GM04503 (cell line): ENCODE measurements around the gene KCTD14.
"Not testable (repeated sequence)": the region's sequence is repeated elsewhere in the genome, so short reads cannot be mapped to it uniquely, and the experiment has no call there.

Experiments
- DNase-seq: peaks from one replicate; pipeline ENCODE4 v3.0.0-alpha.2; 2012; ENCODE audit warnings: low read depth

Gene KCTD14

DNA sequence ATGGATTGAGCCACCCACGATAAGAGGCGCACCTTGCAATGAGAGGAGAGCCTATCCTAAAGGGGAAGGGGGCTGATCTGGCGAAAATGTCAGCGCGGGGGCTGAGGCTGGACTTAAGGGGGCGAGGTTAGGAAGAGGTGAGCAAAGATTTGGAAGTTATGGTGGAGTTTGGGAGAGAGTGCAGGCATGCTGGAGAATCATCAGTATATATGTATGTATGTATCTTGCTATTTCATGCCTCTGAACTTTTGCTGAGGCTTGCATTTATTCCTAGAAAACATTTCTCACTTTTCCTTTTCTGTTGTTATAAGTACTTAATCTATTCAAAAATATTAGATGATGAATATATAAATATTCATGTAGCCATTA lies 23.4 kb upstream of the KCTD14 start:
- DNase-seq = no peak

DNA sequence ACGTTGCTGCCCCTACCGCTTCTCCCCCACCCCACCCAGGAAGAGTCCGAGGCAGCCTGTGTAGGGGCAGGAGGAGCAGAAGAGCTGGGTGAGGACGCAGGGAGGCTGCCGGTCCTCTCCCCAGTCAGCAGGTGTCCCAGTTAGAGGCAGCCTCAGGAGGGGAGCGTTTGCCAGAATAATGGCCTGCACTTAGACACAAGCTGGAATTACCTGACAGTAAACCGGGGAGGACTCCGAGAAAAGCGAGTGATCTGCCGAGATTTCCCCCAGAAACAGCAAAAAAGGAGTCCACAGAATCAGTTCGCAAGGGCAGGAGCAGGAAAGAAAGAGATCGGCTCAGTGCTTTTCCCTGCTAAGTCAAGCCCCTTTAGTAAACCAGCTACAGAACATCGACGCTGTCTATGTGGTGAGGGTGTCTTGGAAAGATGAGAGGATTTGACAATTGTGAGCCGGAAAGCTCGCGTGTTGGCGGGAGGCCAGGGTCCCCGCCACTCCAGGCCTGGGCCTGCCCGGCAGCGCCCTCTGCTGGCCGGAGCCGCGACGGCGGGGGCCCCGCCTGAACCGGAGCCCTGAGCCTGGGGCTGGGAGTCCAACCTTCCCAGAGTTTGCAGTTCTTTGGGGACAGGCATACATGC lies 22.9 kb upstream of the KCTD14 start:
- no peak for DNase-seq

DNA sequence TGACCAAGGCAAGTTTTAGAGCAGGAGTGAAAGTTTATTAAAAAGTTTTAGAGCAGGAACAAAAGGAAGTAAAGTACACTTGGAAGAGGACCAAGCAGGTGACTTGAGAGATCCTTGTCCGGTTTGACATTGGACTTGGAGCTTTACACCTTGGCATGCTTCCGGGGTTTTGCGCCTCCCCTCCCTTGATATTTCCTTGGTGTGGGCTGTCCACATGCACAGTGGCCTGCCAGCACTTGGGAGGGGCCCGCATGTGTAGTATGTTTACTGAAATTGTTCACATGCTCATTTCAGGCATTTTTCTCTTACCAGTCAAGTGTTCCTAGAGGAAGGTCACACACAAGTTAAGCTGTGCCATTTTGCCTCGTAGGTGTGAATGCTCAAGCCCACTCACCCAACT lies 21.6 kb upstream of the KCTD14 start:
- DNase-seq = no peak

DNA sequence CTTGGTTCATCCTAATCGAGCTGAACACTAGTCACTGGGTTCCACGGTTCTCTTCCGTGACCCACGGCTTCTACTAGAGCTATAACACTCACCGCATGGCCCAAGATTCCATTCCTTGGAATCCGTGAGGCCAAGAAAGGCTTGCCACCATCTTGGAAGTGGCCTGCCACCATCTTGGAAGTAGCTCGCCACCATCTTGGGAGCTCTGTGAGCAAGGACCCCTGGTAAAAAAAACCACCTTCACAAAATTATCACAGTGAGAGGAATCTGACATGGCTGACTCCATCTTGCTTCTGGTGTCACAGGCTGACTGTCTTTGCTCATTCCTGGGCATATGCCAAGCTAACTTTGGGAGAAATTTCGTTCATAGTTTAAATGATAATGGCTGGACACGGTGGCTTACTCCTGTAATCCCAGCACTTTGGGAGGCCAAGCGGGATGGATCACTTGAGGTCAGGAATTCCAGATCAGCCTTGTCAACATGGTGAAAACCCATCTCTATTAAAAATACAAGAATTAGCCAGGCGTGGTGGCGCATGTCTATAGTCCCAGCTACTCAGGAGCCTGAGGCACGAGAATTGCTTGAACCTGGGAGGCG lies 18.9 kb upstream of the KCTD14 start:
- no peak for DNase-seq

DNA sequence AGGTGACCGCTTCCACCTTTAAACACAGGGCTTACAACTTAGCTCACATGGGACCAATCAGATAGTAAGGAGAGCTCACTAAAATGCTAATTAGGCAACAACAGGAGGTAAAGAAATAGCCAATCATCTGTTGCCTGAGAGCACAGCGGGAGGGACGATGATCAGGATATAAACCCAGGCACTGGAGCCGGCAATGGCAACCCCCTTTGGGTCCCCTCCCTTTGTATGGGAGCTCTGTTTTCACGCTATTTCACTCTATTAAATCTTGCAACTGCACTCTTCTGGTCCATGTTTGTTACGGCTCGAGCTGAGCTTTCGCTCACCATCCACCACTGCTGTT lies 18.3 kb upstream of the KCTD14 start:
- DNase-seq = not testable (repeated sequence)

DNA sequence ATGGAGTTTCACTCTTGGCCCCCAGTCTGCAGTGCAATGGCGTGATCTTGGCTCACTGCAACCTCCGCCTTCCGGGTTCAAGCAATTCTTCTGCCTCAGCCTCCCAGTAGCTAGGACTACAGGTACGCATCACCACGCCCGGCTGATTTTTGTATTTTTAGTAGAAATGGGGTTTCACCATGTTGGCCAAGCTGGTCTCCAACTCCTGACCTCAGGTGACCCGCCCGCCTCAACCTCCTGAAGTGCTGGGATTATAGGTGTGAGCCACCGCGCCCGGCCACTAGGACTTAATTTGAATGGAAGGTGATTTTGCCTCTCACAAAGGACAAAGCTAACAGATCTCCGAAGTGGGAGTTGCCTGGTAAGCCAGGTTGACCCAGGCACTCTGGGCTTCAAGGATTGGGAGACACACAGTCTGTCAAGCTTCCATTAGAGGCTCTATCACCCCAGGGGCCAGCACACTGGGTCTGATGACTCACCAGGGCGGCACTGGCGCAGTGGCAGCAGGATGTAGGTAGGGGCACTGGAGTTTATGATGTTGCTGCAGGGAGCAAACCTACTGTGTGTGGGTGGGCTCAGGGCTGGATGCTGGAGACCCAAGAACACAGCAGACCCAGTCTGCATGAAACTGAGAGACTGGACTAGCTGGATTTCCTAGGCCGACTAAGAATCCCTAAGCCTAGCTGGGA lies 17.8 kb upstream of the KCTD14 start:
- no peak for DNase-seq

DNA sequence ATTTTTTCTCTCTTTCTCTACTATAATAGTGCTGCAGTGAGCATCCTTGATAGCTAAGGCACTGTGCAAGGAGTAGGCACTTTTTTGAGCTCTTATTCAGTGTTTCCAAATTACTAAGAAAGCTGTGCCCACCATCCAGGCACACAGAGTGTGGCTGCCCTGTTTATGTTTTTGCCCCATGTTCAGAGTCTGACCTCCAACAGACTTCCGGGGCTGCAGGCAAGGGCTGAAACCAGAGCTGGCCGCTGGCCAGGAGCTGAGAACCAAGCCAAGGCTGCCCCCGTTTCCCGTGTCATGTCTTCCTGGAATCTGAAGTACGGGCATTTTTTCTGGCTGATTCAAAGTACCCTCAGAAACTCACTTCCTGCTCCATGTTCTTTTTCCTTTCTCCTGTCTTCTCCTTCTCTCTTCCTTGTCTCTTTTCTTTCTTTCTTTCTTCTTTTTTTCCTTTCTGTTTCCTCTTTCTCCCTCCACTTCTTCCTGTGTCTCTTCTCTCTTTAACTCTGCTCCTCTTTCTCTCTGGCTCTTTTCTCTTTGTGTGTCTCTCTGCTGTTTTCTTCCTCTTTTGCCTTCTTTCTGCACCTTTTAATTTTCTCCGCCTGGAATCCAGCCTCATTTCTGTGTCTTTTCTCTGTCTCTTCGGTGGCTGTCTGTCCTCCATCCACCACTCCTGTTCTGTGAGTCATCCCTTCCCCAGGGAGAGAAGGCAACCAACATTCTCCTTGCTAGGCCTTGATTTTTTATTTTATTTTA lies 17.0 kb upstream of the KCTD14 start:
- peak; percentile 43 for DNase-seq

DNA sequence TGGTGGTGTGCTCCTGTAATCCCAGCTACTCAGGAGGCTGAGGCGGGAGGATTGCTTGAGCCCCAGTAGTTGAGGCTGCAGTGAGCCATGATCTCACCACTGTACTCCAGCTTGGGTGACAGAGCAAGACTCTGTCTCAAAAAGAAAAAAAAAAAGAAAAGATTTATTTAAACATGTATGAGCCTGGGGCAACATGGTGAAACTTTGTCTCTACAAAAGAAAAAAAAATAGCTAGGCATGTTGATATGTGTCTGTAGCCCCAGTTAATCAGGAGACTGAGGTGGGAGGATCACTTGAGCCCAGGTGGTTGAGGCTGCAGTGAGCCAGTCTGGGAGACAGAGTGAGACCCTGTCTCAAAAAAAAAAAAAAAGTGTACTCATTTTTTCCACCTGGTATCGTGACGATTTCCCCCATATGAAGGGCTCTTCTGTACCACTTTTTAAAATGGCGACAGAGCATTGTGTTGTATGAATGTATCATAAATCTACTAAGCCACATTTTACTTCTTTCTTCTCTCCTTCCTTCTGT lies 16.4 kb upstream of the KCTD14 start:
- no peak for DNase-seq

DNA sequence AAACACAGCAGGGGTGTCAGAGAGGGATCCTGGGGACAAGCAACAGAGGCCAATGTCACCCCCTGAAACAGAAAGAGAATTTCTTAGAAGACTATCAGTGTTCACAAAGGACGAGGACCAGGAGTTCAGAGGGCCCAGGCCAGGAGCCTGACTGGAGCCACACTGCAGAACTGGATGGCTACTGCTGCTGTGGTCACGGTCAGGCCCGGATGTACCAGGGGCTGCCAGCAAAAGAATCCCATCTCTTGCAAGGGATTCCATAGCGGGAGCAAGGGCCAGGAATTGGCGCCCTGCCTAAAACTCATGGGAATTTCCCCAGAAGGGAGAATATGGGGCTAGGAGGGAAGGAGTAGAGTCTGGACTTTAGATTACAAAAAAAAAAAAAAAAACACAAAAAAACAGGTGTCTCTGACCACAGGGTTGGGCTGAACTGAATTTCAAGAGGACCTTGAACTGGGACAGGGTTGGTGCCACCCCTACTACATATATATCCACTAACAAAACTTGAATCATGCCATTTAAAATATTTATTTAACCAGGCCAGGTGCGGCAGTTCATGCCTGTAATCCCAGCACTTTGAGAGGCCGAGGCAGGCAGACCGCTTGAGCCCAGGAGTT lies 15.7 kb upstream of the KCTD14 start:
- DNase-seq = no peak

DNA sequence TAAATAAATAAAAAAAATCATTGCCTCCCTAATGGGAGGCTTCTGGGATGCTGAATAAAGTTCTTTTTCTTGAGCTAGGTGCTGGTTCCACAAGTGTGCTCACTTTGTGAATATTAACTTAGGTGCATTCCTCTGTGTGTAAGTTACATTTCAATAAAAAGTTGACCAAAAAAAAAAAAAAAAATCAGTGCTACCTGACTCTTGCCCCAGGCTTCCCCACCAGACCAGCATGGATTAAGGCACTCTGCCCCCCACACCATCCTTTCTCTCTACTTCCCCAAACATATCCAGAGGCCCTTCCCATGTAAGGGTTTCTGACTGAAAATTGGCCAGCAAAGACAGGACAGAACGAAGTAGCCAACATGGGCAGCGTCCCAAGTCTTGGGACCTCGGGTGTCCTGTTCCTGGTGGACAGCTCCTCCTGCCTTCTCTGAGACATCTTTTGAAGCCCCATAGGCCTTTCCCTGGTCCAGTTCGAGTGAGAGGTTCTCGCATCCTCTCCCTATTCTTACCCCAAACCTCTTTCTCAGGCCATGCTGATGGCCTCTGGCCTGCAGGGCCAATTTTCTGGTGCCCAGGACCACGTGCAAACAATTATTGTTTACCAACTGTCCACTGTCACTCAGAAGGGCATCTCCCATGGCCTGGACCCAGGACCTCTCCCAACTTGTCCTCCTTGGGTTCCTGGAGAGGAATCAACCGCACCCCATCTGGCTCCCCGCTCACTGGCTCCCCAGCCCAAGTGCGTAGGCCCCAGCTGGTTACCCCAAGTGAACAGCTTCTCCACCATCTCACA lies 14.9 kb upstream of the KCTD14 start:
- no peak for DNase-seq

DNA sequence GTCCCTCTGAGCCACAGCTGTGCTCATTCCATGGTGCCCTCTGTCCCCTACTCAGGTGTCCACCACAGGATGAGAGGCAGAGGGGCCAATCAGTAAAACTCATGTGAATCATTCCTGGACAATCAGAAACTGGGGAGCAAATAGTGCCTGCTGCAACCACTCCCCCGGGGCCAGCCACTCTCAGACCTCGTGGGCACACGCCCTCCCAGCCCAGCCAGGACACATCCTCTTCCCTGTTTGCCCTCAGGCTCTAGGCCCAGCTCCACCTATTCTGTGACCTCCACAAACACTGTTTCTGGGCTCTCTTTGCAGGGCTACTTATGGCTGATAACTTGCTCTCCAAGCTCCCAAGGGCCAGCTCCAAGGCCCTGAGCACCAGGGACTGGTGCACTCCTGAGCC lies 14.0 kb upstream of the KCTD14 start:
- no peak for DNase-seq

DNA sequence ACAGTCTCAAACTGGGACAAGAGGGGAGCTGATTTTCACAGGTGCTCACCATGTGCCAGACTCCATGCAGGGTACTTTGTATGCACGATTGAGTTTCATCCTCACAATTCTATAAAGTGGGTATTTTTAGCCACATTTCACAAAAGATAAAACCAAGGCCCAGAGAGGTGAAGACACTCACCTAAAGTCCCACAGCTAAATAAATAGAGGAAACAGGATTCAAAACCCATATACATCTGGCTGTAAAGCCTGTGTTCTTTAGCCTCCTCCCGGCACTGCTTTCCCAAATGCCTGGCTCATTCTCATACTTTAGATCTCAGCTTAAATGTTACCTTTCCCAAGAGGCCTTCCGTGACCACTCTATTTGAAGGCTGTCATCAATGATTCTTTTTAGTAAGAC lies 13.2 kb upstream of the KCTD14 start:
- DNase-seq = no peak

DNA sequence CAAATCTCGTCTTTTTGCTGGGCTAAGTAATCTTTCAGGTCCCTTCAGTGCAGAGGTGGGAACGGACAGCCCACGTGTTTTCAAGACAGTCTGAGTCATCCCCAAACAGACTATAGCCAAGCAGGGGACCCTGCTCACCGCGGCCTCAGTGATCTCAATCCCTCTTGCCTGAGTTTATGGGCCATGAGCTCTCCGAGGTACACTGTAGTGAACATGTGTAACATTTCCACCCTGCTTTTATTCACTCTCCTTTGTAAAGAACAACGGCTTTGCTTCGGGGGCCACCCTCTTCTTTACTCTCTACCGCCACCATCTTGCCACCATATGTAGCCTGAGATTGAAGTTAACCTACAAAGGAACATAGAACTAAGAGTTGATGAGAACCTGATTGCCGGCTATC lies 11.5 kb upstream of the KCTD14 start:
- DNase-seq = no peak

DNA sequence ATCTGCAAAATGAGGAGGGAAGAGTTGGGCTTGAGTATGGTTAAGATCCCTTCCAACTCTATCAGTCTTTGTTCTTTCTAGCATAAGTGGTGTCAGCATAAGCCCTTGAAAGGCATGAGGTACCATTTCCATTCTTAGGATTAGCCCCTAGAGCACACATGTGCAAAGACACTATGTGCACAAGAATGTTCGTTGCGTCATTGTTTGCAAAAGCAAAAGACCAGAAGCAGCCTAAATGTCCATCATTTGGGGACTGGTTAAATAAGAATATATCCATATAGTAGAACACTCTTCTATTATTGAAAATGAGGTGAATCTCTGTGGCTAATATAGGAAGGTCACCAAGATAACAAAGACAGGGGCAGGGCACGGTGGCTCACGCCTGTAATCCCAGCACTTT lies 10.0 kb upstream of the KCTD14 start:
- no peak for DNase-seq

DNA sequence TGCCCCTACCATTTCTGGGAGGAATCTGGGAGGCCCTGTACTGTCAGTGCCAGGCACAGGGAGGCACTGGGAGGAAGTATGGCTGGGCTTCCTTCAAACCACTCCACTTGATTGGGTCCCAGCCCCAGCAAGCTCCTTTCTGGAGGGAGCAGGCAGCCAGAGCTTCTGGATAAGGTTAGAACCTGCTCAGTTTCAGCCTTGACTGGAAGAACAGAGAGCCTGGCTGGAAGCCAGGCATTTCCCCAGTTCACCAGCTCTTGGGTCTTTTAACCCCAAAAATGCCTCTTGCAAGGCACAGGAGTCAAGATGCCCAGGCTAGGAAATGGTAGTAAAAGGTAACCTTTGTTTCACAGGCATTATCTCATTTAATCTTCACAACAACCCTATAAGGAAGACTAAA lies 9.0 kb upstream of the KCTD14 start:
- no peak for DNase-seq

DNA sequence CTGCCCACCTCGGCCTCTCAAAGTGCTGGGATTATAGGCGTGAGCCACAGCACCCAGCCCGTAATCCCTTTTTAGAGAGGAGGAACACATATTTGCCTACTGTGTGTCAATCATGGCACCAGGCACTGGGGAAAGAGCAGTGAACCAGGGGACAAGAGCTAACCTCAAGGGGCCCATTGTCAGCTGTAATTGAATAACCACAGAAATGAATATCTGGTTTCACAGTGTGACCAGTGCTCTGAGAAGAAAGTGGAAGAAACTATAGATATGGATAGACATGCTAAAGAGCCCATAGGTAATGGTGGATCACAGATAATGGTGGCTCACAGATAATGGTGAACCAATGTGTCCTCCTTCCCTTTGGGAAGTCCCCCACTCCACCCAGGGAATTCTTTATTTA lies 8.6 kb upstream of the KCTD14 start:
- DNase-seq = no peak

DNA sequence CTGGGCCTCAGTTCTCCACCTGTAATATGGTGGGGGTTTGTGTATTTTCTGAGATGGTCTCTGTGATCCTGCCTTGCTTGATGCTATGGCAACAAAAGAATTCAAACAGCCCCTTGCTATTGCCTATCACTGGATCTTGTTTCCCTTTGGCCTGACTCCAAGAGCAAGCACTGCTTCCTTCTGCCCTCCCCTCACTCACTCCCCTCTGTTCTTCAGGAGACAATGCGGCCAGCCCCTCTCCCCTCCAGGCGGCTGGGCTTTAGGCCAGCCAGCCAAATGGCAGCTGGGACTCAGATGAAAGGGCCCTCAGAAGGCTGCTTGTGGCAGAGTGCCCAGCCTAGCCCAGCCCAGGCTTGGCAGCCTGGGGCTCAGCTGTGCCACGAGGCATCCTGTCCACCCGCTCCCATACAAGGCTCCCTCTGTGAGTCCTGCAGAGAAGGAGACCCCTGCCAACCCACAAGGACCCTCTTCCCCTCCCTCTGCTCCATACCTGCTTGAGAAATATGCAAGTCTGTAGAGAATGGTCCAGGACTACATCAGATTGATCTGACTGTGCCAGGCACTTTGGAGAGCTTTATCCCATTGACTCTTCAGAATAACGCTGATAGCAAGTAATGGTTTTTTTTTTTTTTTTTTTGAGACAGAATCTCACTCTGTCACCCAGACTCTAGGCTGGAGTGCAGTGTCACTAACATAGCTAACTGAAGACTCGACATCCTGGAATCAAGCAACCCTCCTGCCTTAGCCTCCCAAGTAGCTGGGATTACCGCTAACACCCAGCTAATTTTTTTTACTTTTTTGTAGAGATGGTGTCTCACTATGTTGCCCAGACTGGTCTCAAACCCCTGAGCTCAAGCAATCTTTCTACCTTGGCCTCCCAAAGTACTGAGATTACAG lies 7.6 kb upstream of the KCTD14 start:
- DNase-seq = no peak

DNA sequence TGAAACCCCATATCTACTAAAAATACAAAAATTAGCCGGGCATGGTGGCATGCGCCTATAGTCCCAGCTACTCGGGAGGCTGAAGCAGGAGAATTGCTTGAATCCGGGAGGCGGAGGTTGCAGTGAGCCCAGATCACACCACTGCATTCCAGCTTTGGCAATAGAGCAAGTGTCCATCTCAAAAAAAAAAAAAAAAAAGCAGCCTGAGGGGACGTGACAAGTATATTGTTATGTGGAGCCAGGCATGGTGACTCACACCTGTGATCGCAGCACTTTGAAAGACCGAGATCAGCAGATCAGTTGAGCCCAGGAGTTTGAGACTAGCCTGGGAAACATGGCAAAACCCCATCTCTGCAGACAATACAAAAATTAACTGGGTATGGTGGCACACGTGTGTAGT lies 5.3 kb upstream of the KCTD14 start:
- DNase-seq = not testable (repeated sequence)

DNA sequence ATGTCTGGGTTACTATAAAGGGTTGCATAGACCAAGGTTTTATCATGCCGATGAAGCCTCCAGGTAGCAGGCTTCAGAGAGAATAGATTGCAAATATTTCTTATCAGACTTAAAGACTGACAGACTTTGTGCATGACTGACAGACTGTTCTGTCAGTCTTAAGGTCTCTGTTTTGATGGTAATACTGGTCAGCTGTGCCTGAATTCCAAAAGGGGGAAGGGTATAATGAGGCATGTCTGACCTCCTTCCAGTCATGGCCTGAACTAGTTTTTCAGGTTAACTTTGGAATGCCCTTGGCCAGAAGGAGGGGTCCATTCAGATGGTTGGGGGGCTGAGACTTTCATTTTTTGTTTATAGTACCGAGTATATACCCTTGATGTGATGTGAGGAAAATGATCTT lies 4.7 kb upstream of the KCTD14 start:
- DNase-seq = no peak

DNA sequence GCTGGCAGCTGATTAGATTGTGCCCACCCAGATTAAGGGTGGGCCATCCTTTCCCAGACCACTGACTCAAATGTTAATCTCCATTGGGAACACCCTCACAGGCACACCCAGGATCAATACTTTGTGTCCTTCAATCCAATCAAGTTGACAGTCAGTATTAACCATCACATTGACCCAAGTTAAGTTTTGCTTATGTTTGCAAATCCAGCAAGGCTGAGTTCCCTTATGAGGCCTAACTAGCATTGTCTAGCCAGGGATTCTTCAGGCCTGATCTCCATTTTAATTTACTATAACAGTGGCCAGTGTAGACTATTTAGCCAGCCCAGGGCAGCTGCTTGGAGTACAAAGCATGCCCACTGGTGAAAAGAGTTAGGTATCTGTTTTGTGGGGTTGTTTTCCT lies 2.3 kb upstream of the KCTD14 start:
- no peak for DNase-seq

DNA sequence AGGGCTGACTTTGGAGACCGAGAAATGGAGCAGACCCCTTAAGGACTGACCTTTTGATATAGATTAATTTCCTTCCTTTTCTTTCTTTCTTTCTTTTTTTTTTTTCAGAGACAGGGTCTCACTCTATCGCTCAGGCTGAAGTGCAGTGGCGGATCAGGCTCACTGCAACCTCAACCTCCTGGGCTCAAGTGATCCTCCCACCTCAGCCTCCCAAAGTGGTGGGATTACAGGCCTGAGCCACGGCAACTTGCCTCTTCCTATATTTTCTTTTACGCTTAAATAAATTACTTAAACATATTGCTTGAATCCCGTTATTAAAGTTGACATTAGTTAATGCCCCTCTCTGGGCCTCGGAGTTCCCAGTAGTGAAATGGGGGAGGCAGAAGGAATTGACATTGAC lies 350 bp upstream of the KCTD14 start:
- no peak for DNase-seq
